ENCODE results near the gene RASA3.

- TF ChIP-seq CTCF (IDR thresholded peaks at IDR 0.05): no peak
- no peak for TF ChIP-seq POLR2A (IDR thresholded peaks at IDR 0.05)
Measured at GRCh38 chr13:114073881-114074612, 58.4 kb downstream of the RASA3 start.
